Placental pericyte (primary cell): Measurements from ENCODE around the gene PKHD1. TPM values are rescaled to one million over a fixed set of nuclear protein-coding genes. Genes with fewer than 3 reads are reported as not detected.

Experiments used
- small RNA-seq: library from RNA; depleted of rRNA; stranded (forward); fragments of <200 nt; gene quantifications from one replicate; pipeline ENCODE3, GENCODE V24; 2012; ENCODE audit warnings: low replicate concordance
- total RNA-seq: library from RNA; depleted of rRNA; stranded (reverse); fragments of >200 nt; gene quantifications from 2 replicates; pipeline ENCODE4 v1.2.3, GENCODE V29; 2012

PKHD1 gene, protein sequence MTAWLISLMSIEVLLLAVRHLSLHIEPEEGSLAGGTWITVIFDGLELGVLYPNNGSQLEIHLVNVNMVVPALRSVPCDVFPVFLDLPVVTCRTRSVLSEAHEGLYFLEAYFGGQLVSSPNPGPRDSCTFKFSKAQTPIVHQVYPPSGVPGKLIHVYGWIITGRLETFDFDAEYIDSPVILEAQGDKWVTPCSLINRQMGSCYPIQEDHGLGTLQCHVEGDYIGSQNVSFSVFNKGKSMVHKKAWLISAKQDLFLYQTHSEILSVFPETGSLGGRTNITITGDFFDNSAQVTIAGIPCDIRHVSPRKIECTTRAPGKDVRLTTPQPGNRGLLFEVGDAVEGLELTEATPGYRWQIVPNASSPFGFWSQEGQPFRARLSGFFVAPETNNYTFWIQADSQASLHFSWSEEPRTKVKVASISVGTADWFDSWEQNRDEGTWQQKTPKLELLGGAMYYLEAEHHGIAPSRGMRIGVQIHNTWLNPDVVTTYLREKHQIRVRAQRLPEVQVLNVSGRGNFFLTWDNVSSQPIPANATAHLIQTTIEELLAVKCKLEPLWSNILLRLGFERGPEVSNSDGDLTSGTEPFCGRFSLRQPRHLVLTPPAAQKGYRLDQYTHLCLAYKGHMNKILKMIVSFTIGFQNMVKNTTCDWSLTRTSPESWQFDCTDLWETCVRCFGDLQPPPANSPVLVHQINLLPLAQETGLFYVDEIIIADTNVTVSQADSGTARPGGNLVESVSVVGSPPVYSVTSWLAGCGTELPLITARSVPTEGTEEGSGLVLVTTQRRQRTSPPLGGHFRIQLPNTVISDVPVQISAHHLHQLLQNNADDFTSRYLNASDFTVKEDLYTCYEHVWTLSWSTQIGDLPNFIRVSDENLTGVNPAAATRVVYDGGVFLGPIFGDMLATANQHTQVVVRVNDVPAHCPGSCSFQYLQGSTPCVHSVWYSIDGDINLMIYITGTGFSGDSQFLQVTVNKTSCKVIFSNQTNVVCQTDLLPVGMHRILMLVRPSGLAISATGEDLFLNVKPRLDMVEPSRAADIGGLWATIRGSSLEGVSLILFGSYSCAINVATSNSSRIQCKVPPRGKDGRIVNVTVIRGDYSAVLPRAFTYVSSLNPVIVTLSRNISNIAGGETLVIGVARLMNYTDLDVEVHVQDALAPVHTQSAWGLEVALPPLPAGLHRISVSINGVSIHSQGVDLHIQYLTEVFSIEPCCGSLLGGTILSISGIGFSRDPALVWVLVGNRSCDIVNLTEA (N-terminal part only)
- total RNA-seq, result not detected in 2 replicates

DNA sequence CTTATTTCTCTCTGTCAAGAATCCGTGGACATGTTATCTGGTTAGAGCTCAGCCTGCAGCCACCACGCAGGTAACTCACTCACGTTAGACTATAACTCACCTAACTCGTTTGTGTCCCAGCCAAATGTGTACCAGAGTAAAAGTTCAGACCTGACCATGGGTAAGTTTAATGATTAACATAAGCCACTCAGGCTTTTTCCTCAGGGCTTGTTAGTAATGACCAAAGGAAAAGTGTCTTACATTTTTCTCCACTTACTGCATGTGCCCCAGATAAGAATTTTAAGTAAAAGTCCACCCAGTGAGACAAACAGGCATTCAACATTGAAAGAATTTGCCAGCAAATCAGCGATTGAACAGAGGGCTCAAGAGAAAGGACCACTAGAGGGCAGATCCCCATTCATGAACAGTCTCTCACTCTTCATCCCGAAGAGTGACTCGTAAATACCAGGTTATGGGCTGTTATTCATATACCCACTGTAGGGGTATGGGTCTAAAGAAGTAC is at the start of gene PKHD1:
Gene PKHD1 (minus strand): TSS at position 116 of the 502 bp plus-strand sequence. CDS start 2,680 bp downstream, outside the sequence.

Small RNA genes lying within 50 kb of the gene (small RNA-seq; reads per million reads assigned to genes)
- not detected for gene RN7SL580P

Other genes with a start within 250 kb of the PKHD1 start
- not detected in 2 replicates for gene IL17A, start 98.8 kb upstream of the PKHD1 start, total RNA-seq
- not detected in 2 replicates for gene IL17F, start 156.9 kb upstream of the PKHD1 start, total RNA-seq
- 14.2 and 71.9 TPM in 2 replicates for gene MCM3, start 197.1 kb upstream of the PKHD1 start, total RNA-seq